ENCODE results near the gene SAE1. TPM values are rescaled to one million over a fixed set of nuclear protein-coding genes. Genes with fewer than 3 reads are reported as not detected.

The SAE1 gene
- polyA plus RNA-seq, 2 of the 4 experiments (the other 2 are of a cell fraction): 206 to 249 TPM

GRCh38 chr19:47228937-47229675 is 98.5 kb downstream of the SAE1 start:
- Histone ChIP-seq H3K27ac (peak overlapping the region; percentile 97 to 98), H3K4me1 (peaks cover 54% of the 10 kb centered on the region), H3K9me3 (no peaks in the 10 kb centered on the region), H3K4me2 (peak overlapping the region; percentile 99), H3K4me3 (peak overlapping the region; percentile 89)
- FAIRE-seq: no peak
- CTCF ChIA-PET: interaction anchor here (1.0 to 24.7 kb wide), 8 partner anchors 10 to 478 kb away, joined by 3 to 893 read pairs (median 3); partner anchors contain the start of gene CCDC9
- peak in 1 of 2 experiments; percentile 75 for DNase-seq (ENCODE audit: low read depth in 1 of 2, low spot score in 1 of 2)
- peak in 1 of 2 experiments; percentile 8; a peak in 3 of 6 replicates for ATAC-seq
- no peak for TF ChIP-seq PHF8 (IDR thresholded peaks at IDR 0.05; ENCODE audit: borderline replicate concordance, low read depth)
- peak; percentile 49 for TF ChIP-seq USF2 (IDR thresholded peaks at IDR 0.05)
- no peak for TF ChIP-seq HOXA7 (CRISPR knock-in tag; IDR thresholded peaks at IDR 0.05)
- 0 out of 2 replicates have a peak, but pooled peaks have one; percentile 35 for TF ChIP-seq BHLHE40 (IDR thresholded peaks at IDR 0.05; ENCODE audit: low read depth, low read length)
- POLR2A ChIA-PET: no interaction called here
- WGBS (ENCODE audit: missing lambda C conversion rate): 40% methylated on average over 10 of the region's 10 CpGs

- FAIRE-seq: no peak
- ChIA-PET CTCF (interaction anchor here (1.0 to 24.7 kb wide), 7 partner anchors 9 to 37 kb away, joined by 3 to 893 read pairs (median 3); partner anchors contain the start of gene CCDC9), POLR2A (no interaction called here)
- H3K4me3 ChIP-seq: peak overlapping the region; percentile 89
- peak in 1 of 2 experiments; percentile 53 for DNase-seq (ENCODE audit: low read depth in 1 of 2, low spot score in 1 of 2)
- H3K4me1 ChIP-seq: peaks cover 54% of the 10 kb centered on the region
- TF ChIP-seq RNF2 (IDR thresholded peaks at IDR 0.05; ENCODE audit: borderline replicate concordance, low read depth) (no peak), FOSL2 (IDR thresholded peaks at IDR 0.05) (no peak), FOSL2 (CRISPR knock-in tag; IDR thresholded peaks at IDR 0.05) (no peak), SMC3 (IDR thresholded peaks at IDR 0.05) (no peak), HOXB5 (CRISPR knock-in tag; IDR thresholded peaks at IDR 0.05) (no peak), PBX3 (IDR thresholded peaks at IDR 0.05) (no peak), USF2 (IDR thresholded peaks at IDR 0.05) (no peak), BHLHE40 (IDR thresholded peaks at IDR 0.05; ENCODE audit: low read depth, low read length) (no peak), MAFK (IDR thresholded peaks at IDR 0.05; ENCODE audit: partially characterized antibody) (no peak), HEYL (CRISPR knock-in tag; IDR thresholded peaks at IDR 0.05) (no peak), FOXS1 (CRISPR knock-in tag; IDR thresholded peaks at IDR 0.05) (no peak), JUN (IDR thresholded peaks at IDR 0.05) (no peak), MAZ (IDR thresholded peaks at IDR 0.05; ENCODE audit: borderline replicate concordance, low read depth, low read length) (no peak), CHD4 (IDR thresholded peaks at IDR 0.05; ENCODE audit: borderline replicate concordance) (no peak), JUNB (IDR thresholded peaks at IDR 0.05) (no peak), POLR2A (IDR thresholded peaks at IDR 0.05; ENCODE audit: low read length) (no peak), HMGXB4 (CRISPR knock-in tag; IDR thresholded peaks at IDR 0.05; ENCODE audit: borderline replicate concordance) (no peak), HDAC2 (IDR thresholded peaks at IDR 0.05) (no peak), HOXA7 (CRISPR knock-in tag; IDR thresholded peaks at IDR 0.05) (no peak)
- peak overlapping the region; percentile 99 for H3K4me2 ChIP-seq
- no peaks in the 10 kb centered on the region for H3K9me3 ChIP-seq
- 17% methylated on average over 9 of the region's 9 CpGs for WGBS (ENCODE audit: missing lambda C conversion rate)
- H3K27ac ChIP-seq: peak overlapping the region; percentile 87 to 98
- no peak for ATAC-seq
These were observed 99.0 kb downstream of the SAE1 start for GRCh38 chr19:47229676-47230053.
